Fibroblast of pulmonary artery (primary cell): ENCODE measurements around the gene VPS26C.

ENCODE experiments used
- DNase-seq: peaks from one replicate; pipeline ENCODE4 v3.0.0-alpha.2; 2010; ENCODE audit warnings: low read depth
- H3K4me3 ChIP-seq: replicated peaks from 2 replicates; pipeline ENCODE4 v1.5.1; 2011; ENCODE audit warnings: low read depth, mild to moderate bottlenecking, control low read depth, low read length, moderate library complexity
- CTCF ChIP-seq: IDR thresholded peaks from 2 replicates; pipeline ENCODE4 v1.5.1; 2011; ENCODE audit warnings: mild to moderate bottlenecking, control low read depth, low read length, inconsistent platforms; ENCODE audit errors: missing control alignments

VPS26C gene

GRCh38 chr21:37220981-37221664, 46.0 kb downstream of the VPS26C start:
- peak overlapping the region; percentile 65 for H3K4me3 ChIP-seq
- TF ChIP-seq CTCF: peak; percentile 48
- DNase-seq: peak; percentile 87

- DNase-seq: peak; percentile 57
- peak; percentile 22 for TF ChIP-seq CTCF
- peak overlapping the region; percentile 65 for H3K4me3 ChIP-seq
Observed at GRCh38 chr21:37220433-37220980, 46.6 kb downstream of the VPS26C start.

- no peak for DNase-seq
- H3K4me3 ChIP-seq: peak overlapping the region; percentile 65
- TF ChIP-seq CTCF: no peak
Observed at GRCh38 chr21:37219761-37220432, 47.2 kb downstream of the VPS26C start.

- TF ChIP-seq CTCF: no peak
- H3K4me3 ChIP-seq: no peak overlapping the region
- DNase-seq: no peak
Observed at GRCh38 chr21:37214952-37215351, 52.2 kb downstream of the VPS26C start.

GRCh38 chr21:37210799-37211198, 56.3 kb downstream of the VPS26C start:
- TF ChIP-seq CTCF: no peak

GRCh38 chr21:37210130-37210529, 57.0 kb downstream of the VPS26C start:
- H3K4me3 ChIP-seq: no peak overlapping the region
- DNase-seq: no peak
- no peak for TF ChIP-seq CTCF

More at GRCh38 chr21:37210799-37211198, 56.3 kb downstream of the VPS26C start:
- no peak for DNase-seq
- no peak overlapping the region for H3K4me3 ChIP-seq
